ENCODE data around the gene ERC2.

Gene ERC2

DNA sequence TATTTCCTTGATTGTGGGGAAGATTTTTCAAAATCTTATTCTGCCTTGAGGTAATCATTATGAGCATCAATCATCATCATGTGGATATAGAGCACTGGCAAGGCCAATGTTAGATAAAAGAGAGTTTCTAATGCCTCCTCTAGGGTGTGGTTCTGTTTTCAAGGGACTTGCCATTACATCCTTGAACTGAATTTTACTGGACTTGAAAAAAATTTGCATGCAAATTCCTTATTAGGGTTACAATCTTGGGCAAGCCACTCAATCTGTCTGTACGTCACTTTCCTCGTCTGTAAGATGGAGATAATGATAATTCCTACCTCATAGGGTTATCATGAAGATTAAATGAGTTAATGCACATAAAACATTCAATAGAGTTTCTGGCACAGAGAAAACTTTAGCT, 825.0 kb downstream of the ERC2 start:
- DNase-seq (ENCODE audit: low read depth), result no peak
- H3K4me3 ChIP-seq (ENCODE audit: low read length), result no peak overlapping the region
- TF ChIP-seq, protein P1, sequence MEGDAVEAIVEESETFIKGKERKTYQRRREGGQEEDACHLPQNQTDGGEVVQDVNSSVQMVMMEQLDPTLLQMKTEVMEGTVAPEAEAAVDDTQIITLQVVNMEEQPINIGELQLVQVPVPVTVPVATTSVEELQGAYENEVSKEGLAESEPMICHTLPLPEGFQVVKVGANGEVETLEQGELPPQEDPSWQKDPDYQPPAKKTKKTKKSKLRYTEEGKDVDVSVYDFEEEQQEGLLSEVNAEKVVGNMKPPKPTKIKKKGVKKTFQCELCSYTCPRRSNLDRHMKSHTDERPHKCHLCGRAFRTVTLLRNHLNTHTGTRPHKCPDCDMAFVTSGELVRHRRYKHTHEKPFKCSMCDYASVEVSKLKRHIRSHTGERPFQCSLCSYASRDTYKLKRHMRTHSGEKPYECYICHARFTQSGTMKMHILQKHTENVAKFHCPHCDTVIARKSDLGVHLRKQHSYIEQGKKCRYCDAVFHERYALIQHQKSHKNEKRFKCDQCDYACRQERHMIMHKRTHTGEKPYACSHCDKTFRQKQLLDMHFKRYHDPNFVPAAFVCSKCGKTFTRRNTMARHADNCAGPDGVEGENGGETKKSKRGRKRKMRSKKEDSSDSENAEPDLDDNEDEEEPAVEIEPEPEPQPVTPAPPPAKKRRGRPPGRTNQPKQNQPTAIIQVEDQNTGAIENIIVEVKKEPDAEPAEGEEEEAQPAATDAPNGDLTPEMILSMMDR (conservative IDR thresholded peaks at IDR 0.05; ENCODE audit: low read length), result no peak

DNA sequence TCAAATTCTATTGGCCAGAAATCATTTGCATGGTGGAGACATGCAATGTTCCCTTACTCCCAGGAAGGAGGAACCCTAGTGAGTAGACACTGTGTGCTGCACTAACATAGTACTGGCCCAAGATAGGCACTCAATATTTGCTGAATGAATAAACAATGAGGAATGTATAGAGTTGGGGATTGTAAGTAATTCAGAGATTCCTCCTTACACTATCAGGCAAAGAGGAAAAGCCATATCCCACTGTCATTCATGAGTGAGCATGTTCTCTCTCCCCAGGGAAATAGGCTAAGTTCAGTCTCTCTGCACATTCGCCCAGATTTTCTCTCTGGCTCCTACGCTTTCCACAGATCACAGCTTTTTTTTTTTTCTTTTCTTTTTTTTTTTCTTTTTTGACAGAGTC, 826.3 kb downstream of the ERC2 start:
- H3K4me3 ChIP-seq (ENCODE audit: low read length), result no peak overlapping the region
- TF ChIP-seq, protein P1 (conservative IDR thresholded peaks at IDR 0.05; ENCODE audit: low read length), result no peak
- DNase-seq (ENCODE audit: low read depth), result no peak

DNA sequence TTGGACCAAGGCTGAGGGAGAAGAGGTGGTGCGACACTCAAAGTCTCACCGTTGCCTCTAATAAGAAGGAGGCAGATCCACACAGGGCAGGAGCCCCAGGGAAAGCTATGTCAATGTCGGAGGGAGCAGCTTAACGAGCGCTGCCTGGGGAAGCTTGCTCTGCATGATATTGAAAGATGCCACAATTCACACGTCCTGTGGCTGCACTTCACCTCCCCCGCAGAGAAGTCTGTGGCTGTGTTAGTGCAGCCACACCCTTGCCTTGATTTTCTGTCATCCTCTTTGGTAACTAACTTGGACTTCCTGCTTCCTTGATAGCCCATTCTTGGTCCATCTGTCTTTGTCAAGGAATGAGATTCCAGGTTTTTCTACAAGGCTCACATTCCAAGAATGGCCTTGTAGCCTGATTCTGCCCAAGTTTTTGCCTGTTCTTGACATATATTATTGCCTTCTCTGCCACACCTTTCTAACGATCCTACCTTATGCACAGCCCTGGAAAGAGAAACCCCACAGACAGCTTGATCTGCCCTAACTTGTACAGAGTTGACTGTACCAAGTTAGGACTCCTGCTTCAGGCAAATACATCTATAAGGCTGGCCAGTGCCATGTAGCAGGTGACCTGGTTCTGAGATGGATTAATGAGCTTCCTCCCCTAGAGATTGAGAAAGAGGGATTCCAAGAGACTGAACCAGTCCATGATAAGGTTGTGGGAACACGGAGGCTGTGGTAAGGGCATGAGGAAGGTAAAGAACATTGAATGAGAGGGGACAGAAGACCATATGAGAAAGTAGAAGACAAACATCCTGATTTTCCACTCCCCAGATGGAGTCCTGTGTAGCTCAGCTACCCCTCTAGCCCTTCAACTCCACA, 828.1 kb downstream of the ERC2 start:
- no peak overlapping the region for H3K4me3 ChIP-seq (ENCODE audit: low read length)
- DNase-seq (ENCODE audit: low read depth), result no peak
- TF ChIP-seq, protein P1 (conservative IDR thresholded peaks at IDR 0.05; ENCODE audit: low read length), result no peak

DNA sequence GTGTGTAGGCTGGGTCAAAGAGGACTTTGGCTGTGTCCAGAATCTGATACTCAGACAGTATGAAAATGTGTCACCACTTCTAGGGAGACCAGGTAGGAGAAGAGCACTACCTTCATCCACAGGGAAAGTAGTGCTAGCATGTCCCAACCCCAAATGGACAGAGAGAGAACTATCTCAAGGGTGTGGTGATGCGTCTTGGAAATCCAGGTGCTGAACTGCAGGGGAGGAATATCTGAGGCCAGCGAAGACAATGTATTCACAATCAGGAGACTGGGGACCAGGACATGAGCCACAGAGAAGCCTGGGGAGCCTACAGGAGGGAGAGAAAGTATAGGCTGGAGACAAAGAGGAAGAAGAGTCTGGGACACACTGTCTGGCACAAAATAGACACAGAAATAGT, 829.1 kb downstream of the ERC2 start:
- H3K4me3 ChIP-seq (ENCODE audit: low read length), result no peak overlapping the region
- TF ChIP-seq, protein P1 (conservative IDR thresholded peaks at IDR 0.05; ENCODE audit: low read length), result no peak
- no peak for DNase-seq (ENCODE audit: low read depth)

DNA sequence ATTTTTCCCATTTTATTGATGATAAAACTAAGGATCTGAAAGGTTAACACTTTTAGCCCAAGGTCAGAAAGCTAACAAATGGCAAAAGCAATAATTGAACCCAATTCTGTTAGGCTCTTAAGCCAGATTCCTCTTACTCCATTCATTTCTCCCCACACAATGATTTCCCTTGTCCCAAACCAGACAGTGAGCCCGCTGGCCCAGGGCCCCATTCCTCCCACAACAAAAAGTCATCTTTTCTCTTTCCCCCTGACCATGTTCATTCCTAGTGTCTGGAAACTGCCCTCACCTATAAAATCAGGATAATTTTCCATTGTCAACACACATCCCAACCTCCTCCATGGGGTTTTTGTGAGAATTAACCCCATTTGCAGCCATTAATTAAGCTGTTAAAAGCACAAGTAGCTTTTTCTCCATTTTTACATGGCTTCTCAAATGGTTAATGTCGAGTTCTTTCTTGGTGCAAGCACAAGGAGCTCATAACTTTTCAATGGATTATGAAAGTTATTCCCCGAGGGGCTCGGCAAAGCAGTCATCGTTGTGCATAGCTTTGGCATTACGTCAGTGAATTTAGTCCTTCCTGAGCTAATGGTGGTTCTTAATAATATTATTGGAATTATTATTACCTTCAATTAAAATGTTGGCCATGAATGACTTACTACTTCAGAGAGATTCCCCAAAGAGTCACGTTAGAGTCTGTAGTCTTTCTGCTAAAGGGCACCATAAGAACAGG, 830.2 kb downstream of the ERC2 start:
- TF ChIP-seq, protein P1 (conservative IDR thresholded peaks at IDR 0.05; ENCODE audit: low read length), result no peak
- no peak overlapping the region for H3K4me3 ChIP-seq (ENCODE audit: low read length)
- no peak for DNase-seq (ENCODE audit: low read depth)

DNA sequence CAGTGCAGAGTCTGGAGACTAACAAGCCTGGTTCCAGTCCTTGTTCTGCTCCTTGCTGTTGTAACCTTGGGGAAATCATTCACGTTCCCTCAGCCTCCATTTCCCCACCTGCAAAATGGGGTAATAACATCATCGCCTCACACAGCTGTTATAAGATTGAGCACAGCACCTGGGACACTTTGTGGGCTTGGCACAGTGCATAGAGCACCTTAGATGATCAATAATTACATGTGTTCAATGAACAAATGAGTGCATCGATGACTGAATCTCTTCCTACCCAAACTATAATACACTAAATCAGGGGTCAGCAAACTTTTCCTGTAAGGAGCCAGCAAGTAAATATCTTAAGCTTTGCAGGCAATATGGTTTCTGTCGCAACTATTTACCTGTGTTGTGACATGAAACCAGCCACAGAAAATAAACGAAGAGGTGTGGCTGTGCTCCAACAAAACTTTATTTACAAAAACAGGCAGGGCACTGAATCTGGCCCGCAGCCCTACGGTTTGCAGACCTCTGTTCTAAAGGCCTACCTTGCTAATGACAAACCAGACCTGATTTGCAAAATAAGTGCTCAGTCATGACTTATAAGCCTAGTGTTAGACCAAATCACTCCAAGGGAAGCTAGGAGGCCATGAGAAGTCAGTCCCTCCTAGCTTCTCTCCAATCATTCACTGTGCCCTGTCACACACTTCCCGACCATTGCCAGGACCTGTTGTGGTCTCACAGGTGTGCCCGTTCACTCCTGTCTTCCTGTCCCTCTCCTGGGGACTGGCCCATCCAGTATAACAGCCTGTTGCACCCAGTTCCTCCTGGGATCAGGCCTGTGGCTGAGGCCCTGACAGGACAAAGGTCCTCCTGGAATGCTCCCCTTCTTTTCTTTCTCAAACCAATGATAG, 831.7 kb downstream of the ERC2 start:
- no peak for DNase-seq (ENCODE audit: low read depth)
- TF ChIP-seq, protein P1 (conservative IDR thresholded peaks at IDR 0.05; ENCODE audit: low read length), result no peak
- no peak overlapping the region for H3K4me3 ChIP-seq (ENCODE audit: low read length)
